Measurements from ENCODE around the gene PRRX1. TPM values are rescaled to one million over a fixed set of nuclear protein-coding genes. Genes with fewer than 3 reads are reported as not detected.
A peak's percentile ranks its signal among the peaks of the same experiment; 100 is the strongest.

The PRRX1 gene
- total and polyA plus RNA-seq, 2 of the 13 experiments (the other 11 are each of a cell fraction or from before 2014, with no cell fraction given), result not detected

DNA sequence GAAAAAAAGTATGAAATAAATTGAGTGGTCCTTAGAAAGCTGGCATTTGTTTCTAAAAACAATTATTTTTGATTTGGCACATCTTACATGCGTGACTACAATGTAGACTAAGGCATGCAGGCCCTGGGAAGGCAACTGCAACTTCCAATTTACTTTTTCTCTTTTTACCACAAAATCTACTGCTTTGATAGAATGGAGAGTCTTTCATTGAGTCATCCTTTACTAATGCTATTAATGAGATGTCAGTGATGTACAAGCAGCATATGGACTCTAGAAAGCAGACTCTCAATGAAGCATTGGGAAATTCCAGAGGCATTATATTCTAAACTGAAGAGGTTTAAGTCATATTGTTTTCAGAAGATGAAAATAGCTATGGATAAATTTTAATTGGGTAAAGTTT, 29.6 kb upstream of the PRRX1 start:
- WGBS (ENCODE audit: low lambda C conversion rate), result 4% methylated on average over 1 of the region's 1 CpG
- H3K4me3 ChIP-seq (replicated peaks in 1 of 3; ENCODE audit: insufficient read depth in 1 of 3, low read depth in 2 of 3, low read length in 3 of 3), result no peak overlapping the region
- FAIRE-seq (no peak), DNase-seq (ENCODE audit: low spot score) (no peak), ATAC-seq (no peak)
- H3K79me2 ChIP-seq (ENCODE audit: insufficient read depth, low read length), result no peaks in the 10 kb centered on the region
- H3K4me2 ChIP-seq (ENCODE audit: low read depth, low read length), result no peak overlapping the region
- ChIA-PET CTCF (ENCODE audit: low intra/inter-chr PET ratio, low total read pairs) (no interaction called here), POLR2A (no interaction called here)
- H3K4me1 ChIP-seq (ENCODE audit: insufficient read depth, low read length), result no peaks in the 10 kb centered on the region
- no peak overlapping the region for H3K9ac ChIP-seq (ENCODE audit: insufficient read depth, low read depth, low read length)
- no TSS peak for BruUV-seq (replicated peaks)
- no peaks in the 10 kb centered on the region for H4K20me1 ChIP-seq (ENCODE audit: insufficient read depth, low read length)
- no peak for TF ChIP-seq ZNF879 (CRISPR knock-in tag; IDR thresholded peaks at IDR 0.05)
- TF ChIP-seq, protein P1, sequence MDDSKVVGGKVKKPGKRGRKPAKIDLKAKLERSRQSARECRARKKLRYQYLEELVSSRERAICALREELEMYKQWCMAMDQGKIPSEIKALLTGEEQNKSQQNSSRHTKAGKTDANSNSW (CRISPR knock-in tag; IDR thresholded peaks at IDR 0.05; ENCODE audit: borderline replicate concordance), result no peak
- TF ChIP-seq, protein P2, sequence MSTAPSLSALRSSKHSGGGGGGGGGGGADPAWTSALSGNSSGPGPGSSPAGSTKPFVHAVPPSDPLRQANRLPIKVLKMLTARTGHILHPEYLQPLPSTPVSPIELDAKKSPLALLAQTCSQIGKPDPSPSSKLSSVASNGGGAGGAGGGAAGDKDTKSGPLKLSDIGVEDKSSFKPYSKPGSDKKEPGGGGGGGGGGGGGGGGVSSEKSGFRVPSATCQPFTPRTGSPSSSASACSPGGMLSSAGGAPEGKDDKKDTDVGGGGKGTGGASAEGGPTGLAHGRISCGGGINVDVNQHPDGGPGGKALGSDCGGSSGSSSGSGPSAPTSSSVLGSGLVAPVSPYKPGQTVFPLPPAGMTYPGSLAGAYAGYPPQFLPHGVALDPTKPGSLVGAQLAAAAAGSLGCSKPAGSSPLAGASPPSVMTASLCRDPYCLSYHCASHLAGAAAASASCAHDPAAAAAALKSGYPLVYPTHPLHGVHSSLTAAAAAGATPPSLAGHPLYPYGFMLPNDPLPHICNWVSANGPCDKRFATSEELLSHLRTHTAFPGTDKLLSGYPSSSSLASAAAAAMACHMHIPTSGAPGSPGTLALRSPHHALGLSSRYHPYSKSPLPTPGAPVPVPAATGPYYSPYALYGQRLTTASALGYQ (CRISPR knock-in tag; IDR thresholded peaks at IDR 0.05), result no peak
- TF ChIP-seq, protein P3, sequence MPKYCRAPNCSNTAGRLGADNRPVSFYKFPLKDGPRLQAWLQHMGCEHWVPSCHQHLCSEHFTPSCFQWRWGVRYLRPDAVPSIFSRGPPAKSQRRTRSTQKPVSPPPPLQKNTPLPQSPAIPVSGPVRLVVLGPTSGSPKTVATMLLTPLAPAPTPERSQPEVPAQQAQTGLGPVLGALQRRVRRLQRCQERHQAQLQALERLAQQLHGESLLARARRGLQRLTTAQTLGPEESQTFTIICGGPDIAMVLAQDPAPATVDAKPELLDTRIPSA (CRISPR knock-in tag; IDR thresholded peaks at IDR 0.05; ENCODE audit: borderline replicate concordance), result no peak
- no peak overlapping the region for H2AFZ ChIP-seq (ENCODE audit: low read length)
- H3K36me3 ChIP-seq (replicated peaks in 1 of 2; ENCODE audit: control insufficient read depth in 1 of 2, insufficient read depth in 2 of 2, low read length in 2 of 2), result no peaks in the 10 kb centered on the region
- in situ Hi-C loops (cut with HindIII; ENCODE audit: extremely low pct_ligation_motif_present, low pct_unique_long_range_greater_than_20kb), result no loop called here
- H3K9me3 ChIP-seq (ENCODE audit: low read length), result no peaks in the 10 kb centered on the region
- intact Hi-C loops (cut with micrococcal nuclease; ENCODE audit: unreplicated experiment), result no loop called here
- no peaks in the 10 kb centered on the region for H3K27me3 ChIP-seq (ENCODE audit: control insufficient read depth in 1 of 2, insufficient read depth in 2 of 2, low read length in 2 of 2)
- H3K27ac ChIP-seq (ENCODE audit: extremely low read length, insufficient read depth, low read length), result no peak overlapping the region

DNA sequence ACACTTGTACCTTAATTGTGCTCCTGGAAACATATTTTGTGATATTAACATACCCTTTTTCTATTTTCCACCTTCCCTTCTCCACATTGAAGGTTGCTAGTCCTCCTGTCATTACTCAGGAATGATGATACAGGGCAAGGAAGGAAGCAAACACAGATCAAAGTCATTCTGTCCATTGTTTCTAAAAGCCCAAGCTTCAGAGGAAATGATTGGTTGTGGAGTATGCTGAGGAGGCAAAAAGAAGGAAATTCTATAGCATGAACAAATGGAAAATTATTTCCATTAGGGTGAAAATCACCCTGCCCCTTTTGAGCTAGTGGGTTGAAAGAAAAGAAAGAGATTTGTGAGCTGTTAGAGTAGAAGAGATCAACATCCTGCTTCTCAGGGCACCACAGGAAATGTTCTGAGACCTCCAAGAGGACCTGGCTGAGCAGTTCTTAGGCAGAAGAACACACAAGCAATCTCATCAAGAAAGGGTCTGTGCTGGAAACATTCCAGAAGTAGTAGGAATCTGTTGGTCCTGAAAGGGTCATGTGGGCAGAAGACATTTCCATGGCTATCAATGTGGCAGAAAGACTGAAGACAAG, 29.0 kb upstream of the PRRX1 start:
- H3K27ac ChIP-seq (ENCODE audit: extremely low read length, insufficient read depth, low read length), result no peak overlapping the region
- BruUV-seq (replicated peaks), result no TSS peak
- in situ Hi-C loops (cut with HindIII; ENCODE audit: extremely low pct_ligation_motif_present, low pct_unique_long_range_greater_than_20kb), result no loop called here
- no peaks in the 10 kb centered on the region for H3K36me3 ChIP-seq (replicated peaks in 1 of 2; ENCODE audit: control insufficient read depth in 1 of 2, insufficient read depth in 2 of 2, low read length in 2 of 2)
- no peaks in the 10 kb centered on the region for H3K79me2 ChIP-seq (ENCODE audit: insufficient read depth, low read length)
- H4K20me1 ChIP-seq (ENCODE audit: insufficient read depth, low read length), result no peaks in the 10 kb centered on the region
- ChIA-PET CTCF (ENCODE audit: low intra/inter-chr PET ratio, low total read pairs) (no interaction called here), POLR2A (no interaction called here)
- H3K9me3 ChIP-seq (ENCODE audit: low read length), result no peaks in the 10 kb centered on the region
- DNase-seq (ENCODE audit: low spot score) (no peak), ATAC-seq (no peak), FAIRE-seq (no peak)
- no peak for TF ChIP-seq ELF1 (CRISPR knock-in tag; IDR thresholded peaks at IDR 0.05)
- TF ChIP-seq, protein P4, sequence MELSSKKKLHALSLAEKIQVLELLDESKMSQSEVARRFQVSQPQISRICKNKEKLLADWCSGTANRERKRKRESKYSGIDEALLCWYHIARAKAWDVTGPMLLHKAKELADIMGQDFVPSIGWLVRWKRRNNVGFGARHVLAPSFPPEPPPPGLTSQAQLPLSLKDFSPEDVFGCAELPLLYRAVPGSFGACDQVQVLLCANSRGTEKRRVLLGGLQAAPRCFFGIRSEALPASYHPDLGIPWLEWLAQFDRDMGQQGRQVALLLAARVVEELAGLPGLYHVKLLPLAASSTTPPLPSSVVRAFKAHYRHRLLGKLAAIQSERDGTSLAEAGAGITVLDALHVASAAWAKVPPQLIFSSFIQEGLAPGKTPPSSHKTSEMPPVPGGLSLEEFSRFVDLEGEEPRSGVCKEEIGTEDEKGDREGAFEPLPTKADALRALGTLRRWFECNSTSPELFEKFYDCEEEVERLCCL (CRISPR knock-in tag; IDR thresholded peaks at IDR 0.05; ENCODE audit: borderline replicate concordance), result no peak
- TF ChIP-seq MAFK (conservative IDR thresholded peaks at IDR 0.05 in 1 of 2, IDR thresholded peaks at IDR 0.05 in 1 of 2; ENCODE audit: low read length in 2 of 2), result 0 out of 4 replicates have a peak, but pooled peaks have one; percentile 2 to 7
- H3K27me3 ChIP-seq (ENCODE audit: control insufficient read depth in 1 of 2, insufficient read depth in 2 of 2, low read length in 2 of 2), result no peaks in the 10 kb centered on the region
- H3K4me1 ChIP-seq (ENCODE audit: insufficient read depth, low read length), result no peaks in the 10 kb centered on the region
- intact Hi-C loops (cut with micrococcal nuclease; ENCODE audit: unreplicated experiment), result no loop called here
- no peak overlapping the region for H3K4me3 ChIP-seq (replicated peaks in 1 of 3; ENCODE audit: insufficient read depth in 1 of 3, low read depth in 2 of 3, low read length in 3 of 3)
- H2AFZ ChIP-seq (ENCODE audit: low read length), result no peak overlapping the region
- H3K4me2 ChIP-seq (ENCODE audit: low read depth, low read length), result no peak overlapping the region
- no peak overlapping the region for H3K9ac ChIP-seq (ENCODE audit: insufficient read depth, low read depth, low read length)

All from HepG2 (cell line).